Fibroblast of lung (primary cell): Measurements from ENCODE around the gene CRMP1.

Experiments
- EZH2 ChIP-seq: IDR thresholded peaks from 2 replicates; pipeline ENCODE4 v1.5.1; 2012; ENCODE audit warnings: low read length, control low read depth, mild to moderate bottlenecking; ENCODE audit errors: missing control alignments
- TF ChIP-seq, protein P1 (sequence below), 2 donors: IDR thresholded peaks in 1 of 2; conservative IDR thresholded peaks in 1 of 2; 1 replicate in 1 of 2; 2 replicates in 1 of 2; pipeline ENCODE4 v1.5.1; 2011 to 2012; ENCODE audit warnings: low read length in 2 of 2, control low read depth in 1 of 2, inconsistent platforms in 1 of 2, low read depth in 1 of 2, mild to moderate bottlenecking in 1 of 2

DNA sequence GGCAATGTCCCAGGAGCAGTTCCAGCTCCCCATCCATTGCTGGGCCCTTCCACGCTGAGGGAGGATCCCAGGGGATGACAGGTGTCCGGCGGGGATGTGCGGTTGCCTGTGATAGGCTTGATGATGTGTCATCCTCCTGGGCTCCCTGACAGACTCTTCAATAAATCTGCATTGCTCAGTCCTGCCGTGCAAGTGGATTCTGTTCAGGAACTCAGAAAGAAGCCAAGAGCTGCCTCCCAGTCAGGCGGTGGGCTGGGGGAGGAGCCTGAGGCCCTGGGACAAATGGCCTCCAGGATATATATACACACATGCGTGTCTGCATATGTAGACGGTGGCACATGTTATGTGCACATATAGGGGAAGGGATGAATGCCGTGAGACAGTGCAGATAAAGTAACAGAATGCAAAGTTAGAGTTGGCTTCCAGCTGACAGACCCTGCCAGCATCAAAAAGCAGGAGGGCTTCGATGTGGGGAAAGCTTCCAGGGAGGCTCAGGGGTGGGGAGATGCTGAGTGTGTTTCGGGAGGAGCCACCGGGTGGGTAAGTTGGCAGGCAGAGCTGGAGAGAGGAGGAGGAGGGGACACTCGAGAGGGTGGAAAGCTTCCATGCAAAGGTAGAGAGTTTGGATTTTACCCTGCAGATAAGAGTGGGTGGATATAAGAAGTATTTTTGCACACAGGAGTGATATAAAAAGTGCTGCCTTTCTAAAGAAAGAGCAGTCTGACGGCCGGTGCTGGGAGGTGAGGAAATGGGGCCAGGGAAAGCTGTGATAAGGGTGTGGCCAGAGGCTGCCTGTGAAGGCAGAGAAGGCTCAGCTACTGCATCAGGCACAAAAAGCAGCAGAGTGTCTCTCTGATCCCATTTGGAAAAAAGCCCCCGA, 28.5 kb upstream of the CRMP1 start:
- TF ChIP-seq, protein P1, sequence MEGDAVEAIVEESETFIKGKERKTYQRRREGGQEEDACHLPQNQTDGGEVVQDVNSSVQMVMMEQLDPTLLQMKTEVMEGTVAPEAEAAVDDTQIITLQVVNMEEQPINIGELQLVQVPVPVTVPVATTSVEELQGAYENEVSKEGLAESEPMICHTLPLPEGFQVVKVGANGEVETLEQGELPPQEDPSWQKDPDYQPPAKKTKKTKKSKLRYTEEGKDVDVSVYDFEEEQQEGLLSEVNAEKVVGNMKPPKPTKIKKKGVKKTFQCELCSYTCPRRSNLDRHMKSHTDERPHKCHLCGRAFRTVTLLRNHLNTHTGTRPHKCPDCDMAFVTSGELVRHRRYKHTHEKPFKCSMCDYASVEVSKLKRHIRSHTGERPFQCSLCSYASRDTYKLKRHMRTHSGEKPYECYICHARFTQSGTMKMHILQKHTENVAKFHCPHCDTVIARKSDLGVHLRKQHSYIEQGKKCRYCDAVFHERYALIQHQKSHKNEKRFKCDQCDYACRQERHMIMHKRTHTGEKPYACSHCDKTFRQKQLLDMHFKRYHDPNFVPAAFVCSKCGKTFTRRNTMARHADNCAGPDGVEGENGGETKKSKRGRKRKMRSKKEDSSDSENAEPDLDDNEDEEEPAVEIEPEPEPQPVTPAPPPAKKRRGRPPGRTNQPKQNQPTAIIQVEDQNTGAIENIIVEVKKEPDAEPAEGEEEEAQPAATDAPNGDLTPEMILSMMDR (conservative IDR thresholded peaks at IDR 0.05 in 1 of 2, IDR thresholded peaks at IDR 0.05 in 1 of 2; ENCODE audit: low read depth in 1 of 2, low read length in 2 of 2), result no peak
- TF ChIP-seq EZH2, result no peak
